ENCODE data around the gene COL23A1. TPM values are rescaled to one million over a fixed set of nuclear protein-coding genes. Genes with fewer than 3 reads are reported as not detected.

COL23A1 gene
- total RNA-seq, 1 donor from 2014 or later, result 2.0 TPM

- H3K4me1 ChIP-seq, result peaks cover 11% of the 10 kb centered on the region
- H3K36me3 ChIP-seq, result no peaks in the 10 kb centered on the region
- H3K27me3 ChIP-seq, result no peaks in the 10 kb centered on the region
- H3K27ac ChIP-seq, result no peak overlapping the region
- TF ChIP-seq, protein P1, sequence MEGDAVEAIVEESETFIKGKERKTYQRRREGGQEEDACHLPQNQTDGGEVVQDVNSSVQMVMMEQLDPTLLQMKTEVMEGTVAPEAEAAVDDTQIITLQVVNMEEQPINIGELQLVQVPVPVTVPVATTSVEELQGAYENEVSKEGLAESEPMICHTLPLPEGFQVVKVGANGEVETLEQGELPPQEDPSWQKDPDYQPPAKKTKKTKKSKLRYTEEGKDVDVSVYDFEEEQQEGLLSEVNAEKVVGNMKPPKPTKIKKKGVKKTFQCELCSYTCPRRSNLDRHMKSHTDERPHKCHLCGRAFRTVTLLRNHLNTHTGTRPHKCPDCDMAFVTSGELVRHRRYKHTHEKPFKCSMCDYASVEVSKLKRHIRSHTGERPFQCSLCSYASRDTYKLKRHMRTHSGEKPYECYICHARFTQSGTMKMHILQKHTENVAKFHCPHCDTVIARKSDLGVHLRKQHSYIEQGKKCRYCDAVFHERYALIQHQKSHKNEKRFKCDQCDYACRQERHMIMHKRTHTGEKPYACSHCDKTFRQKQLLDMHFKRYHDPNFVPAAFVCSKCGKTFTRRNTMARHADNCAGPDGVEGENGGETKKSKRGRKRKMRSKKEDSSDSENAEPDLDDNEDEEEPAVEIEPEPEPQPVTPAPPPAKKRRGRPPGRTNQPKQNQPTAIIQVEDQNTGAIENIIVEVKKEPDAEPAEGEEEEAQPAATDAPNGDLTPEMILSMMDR (IDR thresholded peaks at IDR 0.05), result no peak
- ATAC-seq, result no peak
- peak; percentile 42 for DNase-seq
- H3K9me3 ChIP-seq, result no peaks in the 10 kb centered on the region
- H3K4me3 ChIP-seq, result no peak overlapping the region
- intact Hi-C loops (cut with DNase I), result no loop called here
Measured at GRCh38 chr5:178387061-178387855, 202.9 kb downstream of the COL23A1 start.

DNA sequence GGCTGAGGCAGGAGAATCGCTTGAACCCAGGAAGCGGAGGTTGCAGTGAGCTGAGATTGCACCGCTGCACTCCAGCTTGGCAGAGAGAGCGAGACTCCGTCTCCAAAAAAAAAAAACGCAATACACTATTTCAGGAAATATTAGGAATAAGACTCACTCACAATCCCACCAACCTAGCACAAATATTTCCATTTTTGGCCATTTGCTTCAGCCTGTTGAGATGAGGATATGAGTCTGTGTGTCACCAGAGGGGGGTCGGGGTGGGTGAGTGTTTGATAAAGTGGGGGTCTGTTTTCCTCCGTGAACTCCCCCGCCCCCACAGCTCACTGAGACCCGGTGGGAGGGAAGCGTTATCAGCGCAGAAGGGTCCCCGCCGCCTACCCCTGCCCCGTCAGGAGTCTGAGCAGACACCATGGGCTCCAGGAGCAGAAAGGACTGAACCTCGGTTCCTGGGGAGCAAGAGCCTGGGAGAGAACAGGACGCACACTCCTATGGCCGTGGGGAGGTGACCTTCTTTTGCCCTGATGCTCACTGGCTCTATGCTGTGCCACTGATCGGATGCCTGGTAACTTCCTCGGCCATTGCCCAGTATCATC lies 203.8 kb downstream of the COL23A1 start:
- DNase-seq, result peak; percentile 29
- intact Hi-C loops (cut with DNase I), result no loop called here

GRCh38 chr5:178385496-178385890 lies 204.7 kb downstream of the COL23A1 start:
- no peaks in the 10 kb centered on the region for H3K36me3 ChIP-seq
- H3K27me3 ChIP-seq, result no peaks in the 10 kb centered on the region
- H3K4me1 ChIP-seq, result peaks cover 11% of the 10 kb centered on the region
- H3K4me3 ChIP-seq, result no peak overlapping the region
- no peaks in the 10 kb centered on the region for H3K9me3 ChIP-seq
- intact Hi-C loops (cut with DNase I), result no loop called here
- H3K27ac ChIP-seq, result no peak overlapping the region
- ATAC-seq, result no peak
- TF ChIP-seq, protein P1 (IDR thresholded peaks at IDR 0.05), result no peak
- peak; percentile 42 for DNase-seq

More for the DNA sequence above, 203.8 kb downstream of the COL23A1 start:
- Histone ChIP-seq H3K9me3 (no peaks in the 10 kb centered on the region), H3K27me3 (no peaks in the 10 kb centered on the region), H3K4me1 (peaks cover 11% of the 10 kb centered on the region), H3K36me3 (no peaks in the 10 kb centered on the region), H3K27ac (no peak overlapping the region), H3K4me3 (no peak overlapping the region)
- TF ChIP-seq, protein P1 (IDR thresholded peaks at IDR 0.05), result no peak
- no peak for ATAC-seq

DNA sequence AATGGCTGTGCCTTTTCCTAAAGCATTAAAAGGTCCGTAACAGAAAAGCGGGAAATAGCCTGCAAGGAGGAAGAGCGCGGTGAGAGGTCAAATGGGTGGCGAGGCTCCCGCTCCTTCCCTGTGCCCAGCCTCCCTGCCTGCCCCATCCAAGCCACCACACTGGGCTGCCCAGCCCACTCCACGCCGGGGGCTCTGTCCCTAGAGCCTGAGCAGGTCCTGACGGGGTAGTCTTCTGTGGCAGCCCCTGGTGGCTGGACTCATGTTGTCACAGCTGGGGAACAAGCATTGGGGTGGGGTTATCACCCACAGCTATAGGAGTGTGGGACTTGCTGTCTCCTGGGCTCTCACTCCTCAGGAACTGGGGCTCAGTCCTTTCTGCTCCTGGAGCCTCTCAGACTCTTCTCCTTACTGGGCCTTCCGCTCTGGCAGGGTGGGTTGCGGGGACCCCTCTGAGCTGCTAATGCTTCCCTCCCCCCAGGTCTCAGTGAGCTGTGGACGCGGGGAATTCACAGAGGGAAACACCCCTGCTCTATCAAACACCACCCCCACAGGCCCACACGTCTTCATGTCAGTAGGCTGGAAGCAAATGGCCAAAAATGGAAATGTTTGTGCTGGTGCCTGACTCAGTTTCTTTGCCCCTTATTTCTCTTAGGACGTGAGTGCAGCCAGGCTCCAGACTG lies 205.2 kb downstream of the COL23A1 start:
- ATAC-seq (no peak), DNase-seq (peak; percentile 37)
- Histone ChIP-seq H3K4me3 (no peak overlapping the region), H3K27me3 (no peaks in the 10 kb centered on the region), H3K4me1 (peaks cover 11% of the 10 kb centered on the region), H3K36me3 (no peaks in the 10 kb centered on the region), H3K27ac (no peak overlapping the region), H3K9me3 (no peaks in the 10 kb centered on the region)
- intact Hi-C loops (cut with DNase I), result no loop called here
- TF ChIP-seq, protein P1 (IDR thresholded peaks at IDR 0.05), result no peak

DNA sequence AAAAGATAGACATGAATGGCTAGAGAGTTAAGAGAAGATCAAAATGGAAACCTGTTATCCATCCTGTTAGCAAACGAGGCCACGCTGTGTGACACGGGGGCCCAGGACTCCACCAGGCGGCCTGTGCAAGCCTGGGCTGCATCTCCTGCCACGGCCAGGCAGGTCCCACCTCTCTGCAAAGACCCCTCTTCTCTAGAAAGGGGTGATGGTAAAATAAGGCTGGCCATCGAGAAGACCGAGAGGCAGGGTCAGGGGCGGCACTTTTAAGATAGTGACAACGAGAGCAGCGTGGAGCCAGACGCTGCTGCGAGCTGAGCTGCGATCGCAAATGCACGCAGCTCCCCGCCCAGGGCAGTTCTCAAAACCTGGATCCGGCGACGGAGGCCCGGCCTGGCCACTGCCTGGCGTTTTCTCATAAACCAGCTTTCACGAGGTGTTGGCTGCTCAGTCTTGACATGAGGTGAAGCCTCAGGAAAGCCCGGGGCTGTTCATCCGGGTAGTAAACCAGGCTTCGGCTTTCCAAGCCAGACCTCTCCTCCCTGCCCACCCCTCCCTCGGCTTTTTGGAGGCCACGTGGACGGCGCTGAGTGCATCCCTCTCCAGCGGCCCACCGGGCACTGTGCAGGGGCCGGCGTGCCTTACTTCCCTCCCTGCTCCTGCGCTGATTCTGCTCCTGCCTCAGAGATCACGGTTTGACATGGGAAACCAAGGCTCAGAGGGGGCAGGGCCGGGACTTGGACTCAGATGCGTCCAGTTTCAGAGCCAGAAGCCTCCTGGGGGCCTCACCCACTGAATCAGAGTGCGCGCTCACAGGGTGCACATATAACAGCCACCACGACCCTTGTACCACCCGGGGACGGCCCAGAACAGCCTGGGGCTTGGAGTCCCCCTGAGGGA lies 206.0 kb downstream of the COL23A1 start:
- peaks cover 11% of the 10 kb centered on the region for H3K4me1 ChIP-seq
- ATAC-seq, result no peak
- intact Hi-C loops (cut with DNase I), result no loop called here

More for the DNA sequence above, 206.0 kb downstream of the COL23A1 start:
- TF ChIP-seq, protein P1 (IDR thresholded peaks at IDR 0.05), result no peak
- Histone ChIP-seq H3K36me3 (no peaks in the 10 kb centered on the region), H3K27ac (no peak overlapping the region), H3K4me3 (no peak overlapping the region), H3K9me3 (no peaks in the 10 kb centered on the region), H3K27me3 (no peaks in the 10 kb centered on the region)
- no peak for DNase-seq
